GM12878 (cell line): ENCODE measurements around the gene GTF2F2. TPM values are rescaled to one million over a fixed set of nuclear protein-coding genes. Genes with fewer than 3 reads are reported as not detected.

ENCODE experiments used
- ATAC-seq: fragments of 200-7000 bp; cut with Tn5 transposase; 3 replicates; pipeline ENCODE4 v1.9.1; 2020; ENCODE audit warnings: mild to moderate bottlenecking, moderate library complexity
- BruUV-seq: library from RNA; stranded (reverse); fragments of 400-500 nt; replicated peaks from 2 replicates; lab custom pipeline; 2021; lab: Mats Ljungman, UMichigan
- CTCF ChIA-PET: fragments of 300-600 bp; sonication (Branson Sonifier 250); formaldehyde crosslinking; extraction: SDS; loops from one replicate; lab custom pipeline; 2021; ENCODE audit warnings: inconsistent platforms; lab: Yijun Ruan, JAX
- POLR2A ChIA-PET: fragments of 350-600 bp; formaldehyde crosslinking; extraction: SDS; loops from one replicate; lab custom pipeline; 2021; ENCODE audit warnings: inconsistent platforms; lab: Charles Lee
- RAD21 ChIA-PET: fragments of 300-600 bp; sonication (Branson Sonifier 250); formaldehyde crosslinking; loops from one replicate; lab custom pipeline; 2023; ENCODE audit warnings: antibody characterized with exemption; ENCODE audit not compliant: unreplicated experiment; lab: Charles Lee
- SMC1A ChIA-PET: fragments of 300-600 bp; sonication (Branson Sonifier 250); formaldehyde crosslinking; loops from one replicate; lab custom pipeline; 2023; ENCODE audit not compliant: unreplicated experiment, uncharacterized antibody; lab: Charles Lee
- DNase-seq: peaks from one replicate; pipeline ENCODE4 v3.0.0-alpha.2; 2011; ENCODE audit warnings: low read depth, low spot score
- FAIRE-seq: peaks from 3 replicates; lab custom pipeline; 2011; peaks lifted over from hg19 to GRCh38; lab: Jason Lieb, UNC
- H2AFZ ChIP-seq: 2 replicates; pipeline ENCODE4 v1.6.0; 2011; ENCODE audit warnings: low read depth, low read length, control low read depth; ENCODE audit not compliant: control insufficient read depth
- H3K27ac ChIP-seq: 2 replicates; pipeline ENCODE4 v1.5.1; 2011; ENCODE audit warnings: control low read depth; ENCODE audit not compliant: control insufficient read depth, insufficient read depth
- H3K27me3 ChIP-seq, 2 experiments: replicated peaks in 1 of 2; 2 replicates each; pipeline versions ENCODE4 v1.6.0 to v1.6.1; 2011; ENCODE audit warnings: low read length in 1 of 2; ENCODE audit not compliant: control insufficient read depth in 2 of 2, insufficient read depth in 2 of 2
- H3K36me3 ChIP-seq, 2 experiments: 2 replicates each; pipeline ENCODE4 v1.5.1; 2011; ENCODE audit warnings: low read length in 1 of 2; ENCODE audit not compliant: control insufficient read depth in 2 of 2, insufficient read depth in 2 of 2
- H3K4me1 ChIP-seq: 2 replicates; pipeline ENCODE4 v1.6.1; 2011; ENCODE audit warnings: mild to moderate bottlenecking, low read length, moderate library complexity, mixed read lengths; ENCODE audit not compliant: control insufficient read depth, insufficient read depth
- H3K4me2 ChIP-seq: 2 replicates; pipeline ENCODE4 v1.6.0; 2011; ENCODE audit warnings: control low read depth; ENCODE audit not compliant: control insufficient read depth, insufficient read depth
- H3K4me3 ChIP-seq: fragments of 200-600 bp; sonication (generic); 2 replicates; pipeline ENCODE4 v1.5.1; 2016
- H3K79me2 ChIP-seq: 2 replicates; pipeline ENCODE4 v1.6.0; 2011; ENCODE audit warnings: low read length; ENCODE audit not compliant: control insufficient read depth, insufficient read depth
- H3K9ac ChIP-seq: 2 replicates; pipeline ENCODE4 v1.8.0; 2011; ENCODE audit warnings: low read length, control low read depth, mixed read lengths; ENCODE audit not compliant: control insufficient read depth, insufficient read depth
- H3K9me3 ChIP-seq: replicated peaks from 3 replicates; pipeline ENCODE4 v1.5.1; 2011; ENCODE audit warnings: mild to moderate bottlenecking, low read length; ENCODE audit not compliant: control insufficient read depth, insufficient read depth
- H4K20me1 ChIP-seq: 2 replicates; pipeline ENCODE4 v1.6.0; 2011; ENCODE audit not compliant: control insufficient read depth, insufficient read depth
- CHD1 ChIP-seq: IDR thresholded peaks from 2 replicates; pipeline ENCODE4 v1.6.1; 2012; ENCODE audit warnings: low read depth, low read length, improper control_type of control experiment
- GATAD2B ChIP-seq: fragments of 450-650 bp; conservative IDR thresholded peaks from 2 replicates; pipeline ENCODE4 v1.6.1; 2017; ENCODE audit warnings: low read depth, mild to moderate bottlenecking, moderate library complexity
- MTA2 ChIP-seq: fragments of 450-650 bp; IDR thresholded peaks from 2 replicates; pipeline ENCODE4 v1.6.1; 2016; ENCODE audit warnings: low read depth, mild to moderate bottlenecking, moderate library complexity
- NBN ChIP-seq: fragments of 450-650 bp; IDR thresholded peaks from 2 replicates; pipeline ENCODE4 v1.6.1; 2016
- RELA ChIP-seq: fragments of 450-650 bp; IDR thresholded peaks from 2 replicates; pipeline ENCODE4 v1.8.0; 2014; ENCODE audit warnings: borderline replicate concordance; ENCODE audit not compliant: partially characterized antibody
- SMC3 ChIP-seq: IDR thresholded peaks from 2 replicates; pipeline ENCODE4 v1.6.1; 2011; ENCODE audit warnings: low read length, improper control_type of control experiment, borderline replicate concordance
- TCF3 ChIP-seq: IDR thresholded peaks from 2 replicates; pipeline ENCODE4 v1.6.1; 2012; ENCODE audit warnings: low read depth, mild to moderate bottlenecking, low read length, borderline replicate concordance; ENCODE audit not compliant: insufficient read depth
- ZNF622 ChIP-seq: fragments of 450-650 bp; IDR thresholded peaks from 2 replicates; pipeline ENCODE4 v1.6.1; 2017; ENCODE audit warnings: mild to moderate bottlenecking, inconsistent platforms
- ZSCAN29 ChIP-seq: fragments of 450-650 bp; IDR thresholded peaks from 2 replicates; pipeline ENCODE4 v1.6.1; 2017; ENCODE audit warnings: mild to moderate bottlenecking, moderate library complexity
- in situ Hi-C: fragments of 300-500 bp; cut with MboI; formaldehyde crosslinking; loops from 9 replicates; pipeline ENCODE4 v1.14.3; 2018; ENCODE audit warnings: mixed read lengths
- intact Hi-C: fragments of 100-400 bp; cut with micrococcal nuclease; formaldehyde crosslinking; loops from one replicate; pipeline ENCODE4 v1.14.2; 2022; ENCODE audit not compliant: unreplicated experiment
- polyA plus RNA-seq, 11 experiments: library from polyadenylated mRNA; depleted of rRNA in 4 of 11; unstranded in 6 of 11; stranded (reverse) in 5 of 11; fragments of >200 nt; fragmentation: Nextera tagmentation in 4 of 11; fragmentation: Illumina TruSeq in 1 of 11; extraction: Ambion mirVana in 4 of 11; extraction: Trizol in 1 of 11; gene quantifications; 1 replicate in 1 of 11; 2 replicates in 10 of 11; pipeline versions ENCODE4 v1.2.1 to v1.2.3, GENCODE V29; 2011 to 2016; ENCODE audit warnings: inconsistent platforms in 2 of 11, missing spikeins in 2 of 11, low read depth in 1 of 11
- total RNA-seq, 4 experiments: library from RNA; depleted of rRNA in 3 of 4; stranded (reverse); fragments of >200 nt in 3 of 4; fragmentation: Illumina TruSeq in 1 of 4; extraction: Trizol in 1 of 4; gene quantifications; 2 replicates each; pipeline versions ENCODE4 v1.2.1 to v1.2.3, GENCODE V29; 2013 to 2021
- TF ChIP-seq, protein P1 (sequence below): IDR thresholded peaks from 2 replicates; pipeline ENCODE4 v1.6.1; 2011; ENCODE audit warnings: low read depth, low read length, improper control_type of control experiment, borderline replicate concordance
- TF ChIP-seq, protein P2 (sequence below): IDR thresholded peaks from 2 replicates; pipeline ENCODE4 v1.6.1; 2012; ENCODE audit warnings: low read length, inconsistent platforms
- TF ChIP-seq, protein P3 (sequence below): IDR thresholded peaks from 2 replicates; pipeline ENCODE4 v1.6.1; 2012; ENCODE audit warnings: low read depth, low read length, improper control_type of control experiment

Gene GTF2F2
- total and polyA plus RNA-seq, 10 of the 15 experiments (the other 5 are each of a cell fraction or from before 2014, with no cell fraction given), result 14.5 to 30.8 (median 22.6) TPM

DNA sequence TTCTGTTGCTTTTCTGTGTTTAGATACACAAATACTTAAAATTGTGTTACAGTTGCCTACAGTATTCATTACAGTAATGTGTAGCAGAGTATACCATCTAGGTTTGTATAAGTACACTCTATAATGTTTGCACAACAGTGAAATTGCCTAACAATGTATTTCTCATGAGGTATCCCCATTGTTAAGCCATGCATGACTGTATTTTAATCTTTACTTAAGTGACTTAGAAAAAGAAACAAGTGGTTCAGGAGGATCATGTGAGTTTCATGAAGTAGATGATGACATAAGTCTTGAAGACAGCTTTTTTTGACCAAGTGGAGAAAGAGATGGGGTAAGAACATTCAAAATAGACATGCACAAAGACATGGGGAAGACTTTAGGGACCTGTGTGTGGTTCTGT lies 88.9 kb downstream of the GTF2F2 start:
- TF ChIP-seq CHD1 (no peak), ZNF622 (no peak), SMC3 (no peak), ZSCAN29 (no peak), MTA2 (no peak), NBN (no peak), RELA (no peak), GATAD2B (no peak), TCF3 (no peak)
- TF ChIP-seq, protein P1, sequence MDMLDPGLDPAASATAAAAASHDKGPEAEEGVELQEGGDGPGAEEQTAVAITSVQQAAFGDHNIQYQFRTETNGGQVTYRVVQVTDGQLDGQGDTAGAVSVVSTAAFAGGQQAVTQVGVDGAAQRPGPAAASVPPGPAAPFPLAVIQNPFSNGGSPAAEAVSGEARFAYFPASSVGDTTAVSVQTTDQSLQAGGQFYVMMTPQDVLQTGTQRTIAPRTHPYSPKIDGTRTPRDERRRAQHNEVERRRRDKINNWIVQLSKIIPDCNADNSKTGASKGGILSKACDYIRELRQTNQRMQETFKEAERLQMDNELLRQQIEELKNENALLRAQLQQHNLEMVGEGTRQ, result no peak
- TF ChIP-seq, protein P2, sequence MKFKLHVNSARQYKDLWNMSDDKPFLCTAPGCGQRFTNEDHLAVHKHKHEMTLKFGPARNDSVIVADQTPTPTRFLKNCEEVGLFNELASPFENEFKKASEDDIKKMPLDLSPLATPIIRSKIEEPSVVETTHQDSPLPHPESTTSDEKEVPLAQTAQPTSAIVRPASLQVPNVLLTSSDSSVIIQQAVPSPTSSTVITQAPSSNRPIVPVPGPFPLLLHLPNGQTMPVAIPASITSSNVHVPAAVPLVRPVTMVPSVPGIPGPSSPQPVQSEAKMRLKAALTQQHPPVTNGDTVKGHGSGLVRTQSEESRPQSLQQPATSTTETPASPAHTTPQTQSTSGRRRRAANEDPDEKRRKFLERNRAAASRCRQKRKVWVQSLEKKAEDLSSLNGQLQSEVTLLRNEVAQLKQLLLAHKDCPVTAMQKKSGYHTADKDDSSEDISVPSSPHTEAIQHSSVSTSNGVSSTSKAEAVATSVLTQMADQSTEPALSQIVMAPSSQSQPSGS, result no peak
- TF ChIP-seq, protein P3, sequence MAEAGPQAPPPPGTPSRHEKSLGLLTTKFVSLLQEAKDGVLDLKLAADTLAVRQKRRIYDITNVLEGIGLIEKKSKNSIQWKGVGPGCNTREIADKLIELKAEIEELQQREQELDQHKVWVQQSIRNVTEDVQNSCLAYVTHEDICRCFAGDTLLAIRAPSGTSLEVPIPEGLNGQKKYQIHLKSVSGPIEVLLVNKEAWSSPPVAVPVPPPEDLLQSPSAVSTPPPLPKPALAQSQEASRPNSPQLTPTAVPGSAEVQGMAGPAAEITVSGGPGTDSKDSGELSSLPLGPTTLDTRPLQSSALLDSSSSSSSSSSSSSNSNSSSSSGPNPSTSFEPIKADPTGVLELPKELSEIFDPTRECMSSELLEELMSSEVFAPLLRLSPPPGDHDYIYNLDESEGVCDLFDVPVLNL, result no peak
- Histone ChIP-seq H3K9me3 (no peaks in the 10 kb centered on the region; the same call in 2 of the 3 replicates), H3K27me3 (no peaks in the 10 kb centered on the region), H3K9ac (no peak overlapping the region), H2AFZ (no peak overlapping the region), H3K36me3 (peaks cover 2 to 6% of the 10 kb centered on the region in 2 experiments; a peak in 3 of 4 replicates), H4K20me1 (no peaks in the 10 kb centered on the region), H3K4me2 (no peak overlapping the region), H3K27ac (no peak overlapping the region), H3K4me3 (no peak overlapping the region), H3K79me2 (no peaks in the 10 kb centered on the region), H3K4me1 (peaks cover 3% of the 10 kb centered on the region; the same call in 1 of the 2 replicates)
- RAD21 ChIA-PET, result no interaction called here
- no TSS peak for BruUV-seq
- in situ Hi-C loops, result no loop called here
- intact Hi-C loops, result no loop called here
- CTCF ChIA-PET, result interaction anchor here (0.6 to 0.7 kb wide), 3 partner anchors 8 to 23 kb away, joined by 3 read pairs; no protein-coding TSS in a partner anchor
- POLR2A ChIA-PET, result interaction anchor here (0.9 kb wide), 1 partner anchor 16 kb away, joined by 4 read pairs; no protein-coding TSS in a partner anchor
- FAIRE-seq (no peak), DNase-seq (no peak), ATAC-seq (no peak)
- SMC1A ChIA-PET, result interaction anchor here (0.8 to 1.7 kb wide), 4 partner anchors 10 to 156 kb away, joined by 3 to 6 read pairs (median 3); no protein-coding TSS in a partner anchor
